Measurements from ENCODE around the gene KIF26A. TPM values are rescaled to one million over a fixed set of nuclear protein-coding genes. Genes with fewer than 3 reads are reported as not detected.

KIF26A gene
- total RNA-seq, 3 donors from 2014 or later = 1.4 to 4.6 (median 2.2) TPM

DNA sequence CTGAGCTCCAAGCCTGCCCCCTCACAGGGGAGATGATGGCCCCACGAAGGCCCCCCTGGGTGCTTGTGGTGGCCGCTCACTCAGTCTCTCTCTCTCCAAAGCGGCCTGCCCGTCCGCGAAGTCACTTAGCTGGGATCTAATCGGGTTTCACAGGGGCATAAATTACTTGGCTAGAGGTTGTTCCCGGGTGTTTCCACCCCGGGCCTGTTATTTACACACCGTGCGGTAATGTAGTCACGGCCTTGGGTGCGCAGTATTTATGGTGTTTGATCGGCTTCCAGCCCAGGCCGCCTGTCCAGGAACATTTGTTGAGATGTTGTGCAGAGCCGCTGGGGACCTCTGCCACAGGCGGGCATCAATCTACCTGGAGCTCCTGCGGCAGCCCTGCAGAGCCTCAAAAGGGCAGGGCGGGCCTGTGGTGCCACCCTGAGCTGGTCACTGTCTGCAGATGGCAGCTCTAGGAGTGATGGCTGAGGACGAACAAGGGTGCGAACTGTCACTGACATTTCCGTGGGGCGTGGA, 91.2 kb downstream of the KIF26A start:
- no peaks in the 10 kb centered on the region for H3K4me1 ChIP-seq
- intact Hi-C loops (cut with DNase I; ENCODE audit: low total_unique reads) = no loop called here
- H3K9me3 ChIP-seq = peaks cover 35% of the 10 kb centered on the region in 2 donors
- H3K27me3 ChIP-seq = peaks cover 0 to 7% of the 10 kb centered on the region in 2 donors
- no peaks in the 10 kb centered on the region for H3K36me3 ChIP-seq
- TF ChIP-seq, protein P1, sequence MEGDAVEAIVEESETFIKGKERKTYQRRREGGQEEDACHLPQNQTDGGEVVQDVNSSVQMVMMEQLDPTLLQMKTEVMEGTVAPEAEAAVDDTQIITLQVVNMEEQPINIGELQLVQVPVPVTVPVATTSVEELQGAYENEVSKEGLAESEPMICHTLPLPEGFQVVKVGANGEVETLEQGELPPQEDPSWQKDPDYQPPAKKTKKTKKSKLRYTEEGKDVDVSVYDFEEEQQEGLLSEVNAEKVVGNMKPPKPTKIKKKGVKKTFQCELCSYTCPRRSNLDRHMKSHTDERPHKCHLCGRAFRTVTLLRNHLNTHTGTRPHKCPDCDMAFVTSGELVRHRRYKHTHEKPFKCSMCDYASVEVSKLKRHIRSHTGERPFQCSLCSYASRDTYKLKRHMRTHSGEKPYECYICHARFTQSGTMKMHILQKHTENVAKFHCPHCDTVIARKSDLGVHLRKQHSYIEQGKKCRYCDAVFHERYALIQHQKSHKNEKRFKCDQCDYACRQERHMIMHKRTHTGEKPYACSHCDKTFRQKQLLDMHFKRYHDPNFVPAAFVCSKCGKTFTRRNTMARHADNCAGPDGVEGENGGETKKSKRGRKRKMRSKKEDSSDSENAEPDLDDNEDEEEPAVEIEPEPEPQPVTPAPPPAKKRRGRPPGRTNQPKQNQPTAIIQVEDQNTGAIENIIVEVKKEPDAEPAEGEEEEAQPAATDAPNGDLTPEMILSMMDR (IDR thresholded peaks at IDR 0.05) = no peak
- TF ChIP-seq POLR2A (IDR thresholded peaks at IDR 0.05) (no peak), POLR2AphosphoS5 (IDR thresholded peaks at IDR 0.05) (no peak)
- H3K27ac ChIP-seq = no peak overlapping the region
- no peak overlapping the region for H3K4me3 ChIP-seq
- DNase-seq (ENCODE audit: low spot score in 2 of 2) = no peak

DNA sequence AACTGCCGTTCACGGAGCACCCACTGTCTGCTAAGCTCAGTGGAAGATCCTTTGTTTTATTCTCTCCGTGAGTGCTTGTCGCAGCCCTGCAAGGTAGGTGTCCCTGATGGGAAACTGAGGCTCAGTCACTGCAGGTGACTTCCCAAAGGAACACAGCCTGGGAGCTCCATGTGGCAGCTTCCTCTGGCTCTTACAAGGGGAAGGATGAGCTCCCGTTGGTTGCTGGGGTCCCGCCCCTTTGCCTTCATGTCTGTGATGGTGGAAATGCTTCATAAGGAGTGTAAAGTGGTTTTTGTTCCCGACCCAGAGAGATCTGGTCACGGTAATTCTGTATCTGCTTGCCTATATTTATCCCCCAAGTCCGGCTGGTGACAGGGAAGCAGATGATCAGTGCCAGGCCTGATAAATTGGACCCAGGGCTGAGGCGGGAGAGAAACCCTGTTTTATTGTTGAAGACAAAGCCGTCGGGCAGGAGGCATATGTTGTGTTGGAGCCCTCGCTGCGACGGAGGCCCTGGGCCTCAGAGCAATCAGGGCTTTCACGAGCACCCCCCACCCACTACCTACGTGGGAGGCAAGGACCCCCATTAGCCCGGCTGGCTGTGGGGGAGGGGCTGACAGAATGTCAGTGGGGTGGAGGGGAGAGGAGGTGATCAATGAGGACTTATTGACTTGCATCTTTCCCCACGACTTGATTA, 91.9 kb downstream of the KIF26A start:
- TF ChIP-seq POLR2AphosphoS5 (IDR thresholded peaks at IDR 0.05) = no peak
- TF ChIP-seq, protein P1 (IDR thresholded peaks at IDR 0.05) = no peak
- no peak for TF ChIP-seq POLR2A (IDR thresholded peaks at IDR 0.05)

More for the DNA sequence above, 91.9 kb downstream of the KIF26A start:
- H3K36me3 ChIP-seq = no peaks in the 10 kb centered on the region
- H3K4me3 ChIP-seq = no peak overlapping the region
- H3K9me3 ChIP-seq = peaks cover 38 to 39% of the 10 kb centered on the region in 2 donors
- no peak overlapping the region for H3K27ac ChIP-seq
- H3K27me3 ChIP-seq = peaks cover 0 to 4% of the 10 kb centered on the region in 2 donors
- no peaks in the 10 kb centered on the region for H3K4me1 ChIP-seq
- intact Hi-C loops (cut with DNase I; ENCODE audit: low total_unique reads) = no loop called here
- no peak for DNase-seq (ENCODE audit: low spot score in 2 of 2)

Other genes starting within 250 kb of the KIF26A start
- gene TDRD9, start 210.1 kb upstream of the KIF26A start, total RNA-seq = 1 to 10 TPM in 2 of 3 donors, under 1 TPM in 1; 0.96 to 4.0 (median 2.9) TPM
- gene RD3L, start 196.1 kb upstream of the KIF26A start, total RNA-seq = not detected
- gene ASPG, start 52.9 kb upstream of the KIF26A start, total RNA-seq = under 1 TPM in 2 of 3 donors, not detected in 1; 0.15 to 0.33 TPM

All from breast epithelium (tissue), 4 donors.